Keratinocyte (primary cell): ENCODE results near the gene HECTD4. TPM values are rescaled to one million over a fixed set of nuclear protein-coding genes. Genes with fewer than 3 reads are reported as not detected.

Experiments
- DNase-seq: peaks from one replicate; pipeline ENCODE4 v3.0.0-alpha.2; 2011; ENCODE audit warnings: low read depth, missing footprints, low spot score
- FAIRE-seq: peaks from 2 replicates; lab custom pipeline; 2011; peaks lifted over from hg19 to GRCh38; lab: Jason Lieb, UNC
- H2AFZ ChIP-seq: 2 replicates; pipeline ENCODE4 v1.6.0; 2012; ENCODE audit warnings: low read length, control low read depth, inconsistent platforms; ENCODE audit not compliant: control insufficient read depth
- H3K27ac ChIP-seq: 2 replicates; pipeline ENCODE4 v1.5.1; 2011; ENCODE audit warnings: low read length; ENCODE audit not compliant: control insufficient read depth, insufficient read depth
- H3K27me3 ChIP-seq: 3 replicates; pipeline ENCODE4 v1.6.0; 2011; ENCODE audit warnings: low read length; ENCODE audit not compliant: control insufficient read depth, insufficient read depth; ENCODE audit errors: extremely low read depth
- H3K36me3 ChIP-seq, 2 experiments: 2 replicates in 1 of 2; 3 replicates in 1 of 2; pipeline ENCODE4 v1.5.1; 2011; ENCODE audit warnings: low read length in 2 of 2, mild to moderate bottlenecking in 1 of 2; ENCODE audit not compliant: control insufficient read depth in 2 of 2, insufficient read depth in 2 of 2; ENCODE audit errors: extremely low read depth in 1 of 2
- H3K4me1 ChIP-seq: 3 replicates; pipeline ENCODE4 v1.5.1; 2011; ENCODE audit warnings: low read length; ENCODE audit not compliant: control insufficient read depth, insufficient read depth; ENCODE audit errors: extremely low read depth
- H3K4me2 ChIP-seq: 3 replicates; pipeline ENCODE4 v1.6.0; 2011; ENCODE audit warnings: low read depth, low read length; ENCODE audit not compliant: control insufficient read depth, insufficient read depth; ENCODE audit errors: extremely low read depth
- H3K4me3 ChIP-seq, 3 experiments: fragments of 200-600 bp in 1 of 3; sonication (generic) in 1 of 3; 2 replicates in 2 of 3; 3 replicates in 1 of 3; pipeline ENCODE4 v1.5.1; 2011 to 2016; ENCODE audit warnings: low read length in 3 of 3, mild to moderate bottlenecking in 3 of 3, control low read depth in 2 of 3, inconsistent platforms in 1 of 3, low read depth in 1 of 3, mixed read lengths in 1 of 3, mixed run types in 1 of 3, moderate library complexity in 1 of 3; ENCODE audit not compliant: control insufficient read depth in 2 of 3, insufficient read depth in 2 of 3; ENCODE audit errors: extremely low read depth in 1 of 3
- H3K79me2 ChIP-seq: 2 replicates; pipeline ENCODE4 v1.6.0; 2012; ENCODE audit warnings: low read length; ENCODE audit not compliant: control insufficient read depth, insufficient read depth
- H3K9ac ChIP-seq: 3 replicates; pipeline ENCODE4 v1.6.0; 2011; ENCODE audit warnings: low read length; ENCODE audit not compliant: control insufficient read depth, insufficient read depth; ENCODE audit errors: extremely low read depth
- H3K9me1 ChIP-seq: 3 replicates; pipeline ENCODE4 v1.6.0; 2011; ENCODE audit warnings: low read length; ENCODE audit not compliant: control insufficient read depth, insufficient read depth; ENCODE audit errors: extremely low read depth
- H3K9me3 ChIP-seq: 2 replicates; pipeline ENCODE4 v1.5.1; 2012; ENCODE audit warnings: low read depth, low read length; ENCODE audit not compliant: control insufficient read depth
- H4K20me1 ChIP-seq: 3 replicates; pipeline ENCODE4 v1.6.0; 2011; ENCODE audit warnings: low read length; ENCODE audit not compliant: control insufficient read depth, insufficient read depth; ENCODE audit errors: extremely low read depth
- EZH2 ChIP-seq: IDR thresholded peaks from one replicate; pipeline ENCODE4 v1.6.1; 2012; ENCODE audit warnings: inconsistent platforms, mild to moderate bottlenecking, low read length, moderate library complexity
- dilution Hi-C: fragments of 300-500 bp; cut with MboI; formaldehyde crosslinking; loops from one replicate; pipeline ENCODE4 v1.7.0; 2020; ENCODE audit warnings: low sequenced_read_pairs; ENCODE audit not compliant: extremely low pct_ligation_motif_present
- polyA plus RNA-seq, 5 experiments: library from polyadenylated mRNA; depleted of rRNA in 3 of 5; stranded (reverse) in 3 of 5; stranded (forward) in 1 of 5; unstranded in 1 of 5; fragments of >200 nt; gene quantifications; 1 replicate in 1 of 5; 2 replicates in 3 of 5; 3 replicates in 1 of 5; pipeline versions ENCODE4 v1.2.1 to v1.2.3, GENCODE V29; 2011 to 2012; ENCODE audit warnings: missing spikeins in 2 of 5, low read depth in 1 of 5, low replicate concordance in 1 of 5
- TF ChIP-seq, protein P1 (sequence below), 3 experiments: IDR thresholded peaks in 1 of 3; conservative IDR thresholded peaks in 1 of 3; optimal IDR thresholded peaks in 1 of 3; 2 replicates in 2 of 3; 3 replicates in 1 of 3; pipeline versions ENCODE3 to v1.5.1; 2011; ENCODE audit warnings: low read length in 3 of 3, mild to moderate bottlenecking in 3 of 3, moderate library complexity in 2 of 3, control low read depth in 1 of 3, inconsistent platforms in 1 of 3; ENCODE audit not compliant: insufficient read depth in 2 of 3; ENCODE audit errors: extremely low read depth in 1 of 3

HECTD4 gene
- polyA plus RNA-seq, 1 donor (not counting 4 experiments of a cell fraction or from before 2014, with no cell fraction given): 7.5 TPM

DNA sequence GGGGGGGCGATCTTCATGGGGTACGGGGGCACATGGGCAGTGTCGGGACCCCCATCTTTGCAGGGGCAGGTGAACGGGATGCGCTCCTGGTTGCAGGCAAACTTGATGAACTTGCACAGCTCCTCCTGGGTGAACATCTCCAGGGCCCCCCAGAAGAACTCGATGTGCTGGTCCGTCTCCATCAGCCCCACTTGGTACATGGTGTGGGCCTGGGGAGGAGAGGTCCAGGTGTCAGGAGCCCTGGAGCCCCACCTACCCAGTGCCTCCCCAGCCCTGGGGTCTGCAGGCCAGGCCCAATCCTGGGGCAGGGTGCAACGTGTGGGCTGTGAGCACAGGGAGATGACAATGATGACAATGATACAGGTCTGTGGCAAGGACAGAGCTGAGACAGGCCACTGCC is 219.2 kb downstream of the HECTD4 start:
- Histone ChIP-seq H3K4me1 (no peaks in the 10 kb centered on the region), H3K9me3 (no peaks in the 10 kb centered on the region), H3K27ac (no peak overlapping the region), H3K27me3 (no peaks in the 10 kb centered on the region), H3K79me2 (no peaks in the 10 kb centered on the region), H2AFZ (no peak overlapping the region), H3K4me2 (no peak overlapping the region), H3K9me1 (no peaks in the 10 kb centered on the region), H3K36me3 (peaks cover 0 to 14% of the 10 kb centered on the region in 2 experiments), H4K20me1 (no peaks in the 10 kb centered on the region), H3K9ac (no peak overlapping the region), H3K4me3 (no peak overlapping the region)
- DNase-seq (no peak), FAIRE-seq (no peak)
- TF ChIP-seq, protein P1, sequence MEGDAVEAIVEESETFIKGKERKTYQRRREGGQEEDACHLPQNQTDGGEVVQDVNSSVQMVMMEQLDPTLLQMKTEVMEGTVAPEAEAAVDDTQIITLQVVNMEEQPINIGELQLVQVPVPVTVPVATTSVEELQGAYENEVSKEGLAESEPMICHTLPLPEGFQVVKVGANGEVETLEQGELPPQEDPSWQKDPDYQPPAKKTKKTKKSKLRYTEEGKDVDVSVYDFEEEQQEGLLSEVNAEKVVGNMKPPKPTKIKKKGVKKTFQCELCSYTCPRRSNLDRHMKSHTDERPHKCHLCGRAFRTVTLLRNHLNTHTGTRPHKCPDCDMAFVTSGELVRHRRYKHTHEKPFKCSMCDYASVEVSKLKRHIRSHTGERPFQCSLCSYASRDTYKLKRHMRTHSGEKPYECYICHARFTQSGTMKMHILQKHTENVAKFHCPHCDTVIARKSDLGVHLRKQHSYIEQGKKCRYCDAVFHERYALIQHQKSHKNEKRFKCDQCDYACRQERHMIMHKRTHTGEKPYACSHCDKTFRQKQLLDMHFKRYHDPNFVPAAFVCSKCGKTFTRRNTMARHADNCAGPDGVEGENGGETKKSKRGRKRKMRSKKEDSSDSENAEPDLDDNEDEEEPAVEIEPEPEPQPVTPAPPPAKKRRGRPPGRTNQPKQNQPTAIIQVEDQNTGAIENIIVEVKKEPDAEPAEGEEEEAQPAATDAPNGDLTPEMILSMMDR (optimal IDR thresholded peaks at IDR 0.05 in 1 of 3, IDR thresholded peaks at IDR 0.05 in 1 of 3, conservative IDR thresholded peaks at IDR 0.05 in 1 of 3; ENCODE audit: extremely low read depth in 1 of 3, insufficient read depth in 2 of 3, low read length in 3 of 3): no peak
- no peak for TF ChIP-seq EZH2
- dilution Hi-C loops: no loop called here

DNA sequence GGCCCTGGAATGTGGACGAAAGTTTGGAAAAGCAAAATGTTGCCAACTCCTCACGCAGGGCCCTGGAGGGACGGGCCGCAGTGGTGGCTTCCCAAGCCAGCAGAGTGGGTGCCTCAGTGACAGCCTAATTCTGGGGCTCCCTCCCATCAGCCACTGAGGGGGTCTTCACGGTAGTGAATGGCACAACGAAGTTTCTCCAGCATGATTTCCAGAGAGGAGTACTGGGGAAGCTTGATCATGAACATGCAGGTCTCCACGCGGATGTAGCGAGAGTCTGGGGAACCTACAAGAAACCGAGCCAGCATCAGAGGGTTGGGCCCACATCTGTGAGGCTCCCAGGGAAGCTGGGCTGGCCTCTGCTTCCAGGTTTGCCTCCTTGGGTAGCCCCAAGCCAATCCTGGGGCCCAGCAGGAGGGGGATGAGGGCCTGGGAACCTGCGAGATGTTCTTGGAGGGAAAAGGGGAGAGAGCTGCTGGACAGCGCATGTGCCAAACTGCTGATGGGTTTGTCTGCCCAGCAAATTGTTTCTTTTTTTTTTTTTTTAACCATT is 219.9 kb downstream of the HECTD4 start:
- TF ChIP-seq EZH2: no peak
- TF ChIP-seq, protein P1 (optimal IDR thresholded peaks at IDR 0.05 in 1 of 3, IDR thresholded peaks at IDR 0.05 in 1 of 3, conservative IDR thresholded peaks at IDR 0.05 in 1 of 3; ENCODE audit: extremely low read depth in 1 of 3, insufficient read depth in 2 of 3, low read length in 3 of 3): no peak
- dilution Hi-C loops: no loop called here
- Histone ChIP-seq H3K79me2 (no peaks in the 10 kb centered on the region), H3K36me3 (peaks cover 0 to 14% of the 10 kb centered on the region in 2 experiments), H3K9me3 (no peaks in the 10 kb centered on the region), H3K9ac (no peak overlapping the region), H3K4me1 (no peaks in the 10 kb centered on the region), H3K27ac (no peak overlapping the region), H2AFZ (no peak overlapping the region), H3K9me1 (no peaks in the 10 kb centered on the region), H3K4me2 (no peak overlapping the region), H3K4me3 (no peak overlapping the region), H4K20me1 (no peaks in the 10 kb centered on the region), H3K27me3 (no peaks in the 10 kb centered on the region)
- DNase-seq (no peak), FAIRE-seq (no peak)
